ENCODE results near the gene TBC1D22B. TPM values are rescaled to one million over a fixed set of nuclear protein-coding genes. Genes with fewer than 3 reads are reported as not detected.

Gene TBC1D22B
- total RNA-seq, 1 donor from 2014 or later = 15.2 TPM

GRCh38 chr6:37244430-37245310 is 12.9 kb upstream of the TBC1D22B start:
- peaks cover 5% of the 10 kb centered on the region for H3K27me3 Mint-ChIP-seq (ENCODE audit: low read depth)
- peaks cover 18% of the 10 kb centered on the region for H3K9me3 Mint-ChIP-seq
- H3K36me3 Mint-ChIP-seq = peaks cover 1% of the 10 kb centered on the region
- H3K4me1 Mint-ChIP-seq = peaks cover 54% of the 10 kb centered on the region
- no peak overlapping the region for H3K4me3 Mint-ChIP-seq
- no peak for DNase-seq (ENCODE audit: low spot score in 2 of 2, unreplicated experiment in 2 of 2)
- H3K27ac Mint-ChIP-seq = peak overlapping the region; percentile 94
- no peak for TF ChIP-seq CTCF (IDR thresholded peaks at IDR 0.05; ENCODE audit: unreplicated experiment)

DNA sequence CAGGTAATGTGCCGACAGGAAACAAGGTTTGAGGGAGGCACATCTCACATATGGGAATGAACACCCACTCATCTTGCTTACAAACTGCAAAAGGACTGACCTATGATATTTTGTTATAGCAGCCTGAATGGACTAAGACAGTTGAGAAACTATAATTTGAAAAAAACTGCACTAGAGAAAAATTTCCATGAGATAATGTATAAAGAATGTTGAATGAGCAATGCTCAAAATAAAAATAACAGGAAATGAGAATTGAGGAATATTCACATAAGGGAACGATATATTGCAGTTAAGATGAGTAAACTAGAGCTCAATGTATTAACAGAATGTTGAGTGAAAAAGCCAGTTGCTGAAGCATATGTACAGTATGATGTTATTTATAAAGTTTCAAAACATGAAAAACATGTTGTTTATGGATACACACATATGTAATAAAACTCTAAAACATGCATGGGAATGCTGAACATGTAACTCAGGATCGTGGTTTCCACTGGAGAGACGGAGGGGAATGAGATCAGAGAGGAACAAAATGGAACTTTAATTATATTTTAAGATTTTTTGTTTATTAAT is 6.3 kb upstream of the TBC1D22B start:
- no peak overlapping the region for H3K27ac Mint-ChIP-seq
- H3K4me3 Mint-ChIP-seq = no peak overlapping the region
- no peak for TF ChIP-seq CTCF (IDR thresholded peaks at IDR 0.05; ENCODE audit: unreplicated experiment)
- peaks cover 2% of the 10 kb centered on the region for H3K4me1 Mint-ChIP-seq
- DNase-seq (ENCODE audit: low spot score in 2 of 2, unreplicated experiment in 2 of 2) = no peak
- H3K27me3 Mint-ChIP-seq (ENCODE audit: low read depth) = peaks cover 7% of the 10 kb centered on the region
- H3K36me3 Mint-ChIP-seq = peaks cover 1% of the 10 kb centered on the region
- peaks cover 18% of the 10 kb centered on the region for H3K9me3 Mint-ChIP-seq

DNA sequence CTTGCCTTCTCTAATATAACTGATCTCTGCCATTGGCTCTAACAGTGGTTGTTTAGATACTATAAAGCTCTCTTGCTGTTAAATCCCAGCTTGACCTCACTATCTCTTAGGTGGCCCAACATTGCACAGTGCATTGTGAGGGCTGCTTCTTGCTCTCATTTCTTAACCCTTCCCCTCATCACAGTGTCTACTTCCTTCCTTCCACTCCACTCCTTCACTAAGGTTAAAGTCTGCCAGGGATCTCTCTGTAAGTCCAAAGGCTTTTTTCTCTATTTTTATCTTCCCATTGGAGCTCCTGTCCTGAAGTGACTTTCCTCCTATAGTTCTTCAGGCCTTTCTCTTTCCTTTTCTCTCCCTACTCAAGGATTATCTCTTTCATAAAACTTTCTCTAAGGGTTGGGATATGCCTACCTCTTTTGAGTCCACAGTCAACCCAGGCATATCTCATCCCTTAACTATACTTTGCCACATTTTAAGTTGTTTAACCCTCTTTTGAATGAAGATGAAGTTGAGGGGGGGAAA is 4.0 kb upstream of the TBC1D22B start:
- H3K4me1 Mint-ChIP-seq = peaks cover 14% of the 10 kb centered on the region
- DNase-seq (ENCODE audit: low spot score in 2 of 2, unreplicated experiment in 2 of 2) = no peak
- H3K27me3 Mint-ChIP-seq (ENCODE audit: low read depth) = peaks cover 4% of the 10 kb centered on the region
- TF ChIP-seq CTCF (IDR thresholded peaks at IDR 0.05; ENCODE audit: unreplicated experiment) = no peak
- no peak overlapping the region for H3K27ac Mint-ChIP-seq
- H3K36me3 Mint-ChIP-seq = no peaks in the 10 kb centered on the region
- peaks cover 6% of the 10 kb centered on the region for H3K9me3 Mint-ChIP-seq
- no peak overlapping the region for H3K4me3 Mint-ChIP-seq

DNA sequence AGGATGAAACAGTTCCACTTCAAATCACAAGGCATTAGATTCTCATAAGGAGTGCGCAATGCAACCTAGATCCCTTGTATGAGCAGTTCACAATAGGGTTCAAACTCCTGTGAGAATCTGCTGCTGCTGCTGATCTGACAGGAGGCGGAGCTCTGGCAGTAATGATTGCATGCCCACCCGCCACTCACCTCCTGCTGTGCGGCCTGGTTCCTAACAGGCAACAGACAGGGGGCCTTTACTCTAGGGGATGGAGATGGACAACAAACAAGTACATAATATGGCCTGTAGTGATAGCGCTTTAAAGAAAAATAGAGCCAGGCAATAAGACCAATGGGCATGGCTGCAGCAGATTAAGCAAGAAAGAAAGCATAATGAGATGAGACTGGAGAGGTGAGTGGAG is 2.7 kb upstream of the TBC1D22B start:
- no peak for DNase-seq (ENCODE audit: low spot score in 2 of 2, unreplicated experiment in 2 of 2)
- H3K27me3 Mint-ChIP-seq (ENCODE audit: low read depth) = peaks cover 3% of the 10 kb centered on the region
- TF ChIP-seq CTCF (IDR thresholded peaks at IDR 0.05; ENCODE audit: unreplicated experiment) = no peak
- H3K9me3 Mint-ChIP-seq = no peaks in the 10 kb centered on the region
- no peak overlapping the region for H3K4me3 Mint-ChIP-seq
- H3K36me3 Mint-ChIP-seq = no peaks in the 10 kb centered on the region
- no peak overlapping the region for H3K27ac Mint-ChIP-seq
- peaks cover 23% of the 10 kb centered on the region for H3K4me1 Mint-ChIP-seq

DNA sequence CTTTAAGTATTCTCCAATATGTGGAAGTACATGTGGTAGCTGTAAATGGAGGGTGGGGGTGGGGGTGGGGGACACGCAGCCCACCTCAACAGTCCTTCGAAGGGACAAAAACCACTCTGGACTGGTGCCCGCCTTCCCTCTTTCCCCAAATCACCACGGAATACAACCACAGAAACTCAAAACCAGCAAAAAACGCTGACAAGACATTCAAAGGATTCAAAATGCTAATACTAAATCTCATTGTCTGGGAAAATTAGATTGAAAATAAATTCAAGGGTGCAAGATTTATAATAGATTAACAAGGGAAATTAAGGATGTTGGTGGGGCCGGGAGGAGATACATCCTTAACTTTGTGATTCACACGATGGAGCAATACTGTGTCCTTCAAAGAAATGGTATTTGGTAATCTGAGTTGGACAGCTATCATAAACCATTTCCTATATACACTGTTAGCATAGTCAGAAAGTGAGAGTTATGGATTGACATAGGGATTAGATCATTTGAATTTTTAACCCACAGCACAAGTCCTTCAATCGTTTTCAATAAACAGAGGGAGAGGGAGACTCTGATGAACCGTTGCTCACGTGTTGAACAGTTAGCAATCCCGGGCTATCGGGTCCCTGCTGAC is 766 bp upstream of the TBC1D22B start:
- peak overlapping the region; percentile 97 for H3K4me3 Mint-ChIP-seq
- peaks cover 23% of the 10 kb centered on the region for H3K4me1 Mint-ChIP-seq
- no peak for TF ChIP-seq CTCF (IDR thresholded peaks at IDR 0.05; ENCODE audit: unreplicated experiment)
- no peaks in the 10 kb centered on the region for H3K36me3 Mint-ChIP-seq
- peaks cover 3% of the 10 kb centered on the region for H3K27me3 Mint-ChIP-seq (ENCODE audit: low read depth)
- no peaks in the 10 kb centered on the region for H3K9me3 Mint-ChIP-seq
- H3K27ac Mint-ChIP-seq = peak overlapping the region; percentile 39
- no peak for DNase-seq (ENCODE audit: low spot score in 2 of 2, unreplicated experiment in 2 of 2)
